T-helper 1 cell treated with Interleukin-12 subunit alpha and Interleukin-12 subunit beta and Interleukin-4 antibody, amounts not matched to agents 30 μg/mL and 1 μg/mL, for 36 hours (primary cell): Measurements from ENCODE around the gene DGCR8.

Source experiments
- H3K27ac Mint-ChIP-seq: one replicate; pipeline ENCODE4 v1.8.0; 2021; ENCODE audit warnings: mild to moderate bottlenecking, mixed read lengths
- H3K27me3 Mint-ChIP-seq: one replicate; pipeline ENCODE4 v1.8.0; 2021; ENCODE audit warnings: low read depth, mixed read lengths
- H3K36me3 Mint-ChIP-seq: one replicate; pipeline ENCODE4 v1.8.0; 2021; ENCODE audit warnings: low read depth, mixed read lengths
- H3K4me1 Mint-ChIP-seq: one replicate; pipeline ENCODE4 v1.8.0; 2021; ENCODE audit warnings: low read depth, mixed read lengths
- H3K4me3 Mint-ChIP-seq: one replicate; pipeline ENCODE4 v1.8.0; 2021; ENCODE audit warnings: mild to moderate bottlenecking, moderate library complexity, mixed read lengths
- H3K9me3 Mint-ChIP-seq: one replicate; pipeline ENCODE4 v1.8.0; 2021; ENCODE audit warnings: mixed read lengths

Gene DGCR8

DNA sequence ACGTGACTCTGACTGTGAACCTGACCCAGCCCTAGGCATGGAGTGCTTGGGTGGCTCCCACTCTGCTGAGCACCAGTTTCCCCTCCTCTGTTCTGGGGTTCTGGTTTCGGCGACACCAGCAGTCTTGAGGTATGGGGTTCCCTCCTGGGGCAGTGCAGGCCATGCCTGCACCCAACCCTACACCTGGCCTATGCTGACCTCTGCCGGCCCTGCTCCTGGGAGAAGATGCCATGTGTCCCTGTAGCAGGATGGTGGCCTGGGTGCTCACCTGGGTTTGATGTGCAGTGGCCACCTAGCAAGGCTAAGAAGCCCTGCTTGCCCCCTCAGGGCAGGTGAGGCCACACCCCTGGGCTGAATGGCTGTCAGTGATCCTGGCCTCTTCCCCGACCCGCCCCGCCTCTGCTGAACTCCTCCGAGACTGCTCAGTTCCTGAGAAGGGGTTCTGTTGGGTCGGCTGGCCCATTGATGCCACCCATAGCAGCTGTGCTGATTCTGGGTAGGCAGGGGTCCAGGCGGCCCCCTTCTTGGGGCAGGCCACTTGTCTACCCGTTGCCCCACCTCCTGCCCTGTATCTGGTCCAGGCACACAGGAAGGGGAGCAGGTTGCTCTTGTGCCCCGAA lies 54.0 kb downstream of the DGCR8 start:
- no peak overlapping the region for H3K27ac Mint-ChIP-seq
- peaks cover 10% of the 10 kb centered on the region for H3K4me1 Mint-ChIP-seq
- peak overlapping the region; percentile 58 for H3K4me3 Mint-ChIP-seq
- no peaks in the 10 kb centered on the region for H3K36me3 Mint-ChIP-seq
- H3K27me3 Mint-ChIP-seq: no peaks in the 10 kb centered on the region
- no peaks in the 10 kb centered on the region for H3K9me3 Mint-ChIP-seq

DNA sequence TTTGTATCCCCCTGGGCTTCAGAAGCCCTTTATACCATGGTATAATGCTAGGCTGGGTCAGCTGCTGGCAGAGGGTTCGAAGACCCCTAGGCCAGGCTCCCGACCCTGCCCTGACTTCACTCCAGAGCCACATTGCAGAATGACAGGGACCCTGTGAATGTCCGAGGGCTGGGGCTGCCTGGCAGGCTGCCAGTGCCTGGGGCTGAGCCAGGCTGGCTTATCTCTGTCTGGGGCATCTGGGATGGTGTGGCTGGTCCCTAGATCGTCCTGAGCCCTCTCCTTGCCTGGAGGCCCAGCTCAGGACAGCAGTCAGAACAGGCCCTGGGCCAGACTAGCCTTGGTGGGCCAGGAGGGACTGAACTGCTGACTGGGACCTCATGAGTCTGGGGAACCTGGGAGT lies 55.2 kb downstream of the DGCR8 start:
- Mint-ChIP-seq H3K9me3 (no peaks in the 10 kb centered on the region), H3K4me1 (peaks cover 7% of the 10 kb centered on the region), H3K4me3 (no peak overlapping the region), H3K27ac (no peak overlapping the region), H3K36me3 (no peaks in the 10 kb centered on the region), H3K27me3 (no peaks in the 10 kb centered on the region)

DNA sequence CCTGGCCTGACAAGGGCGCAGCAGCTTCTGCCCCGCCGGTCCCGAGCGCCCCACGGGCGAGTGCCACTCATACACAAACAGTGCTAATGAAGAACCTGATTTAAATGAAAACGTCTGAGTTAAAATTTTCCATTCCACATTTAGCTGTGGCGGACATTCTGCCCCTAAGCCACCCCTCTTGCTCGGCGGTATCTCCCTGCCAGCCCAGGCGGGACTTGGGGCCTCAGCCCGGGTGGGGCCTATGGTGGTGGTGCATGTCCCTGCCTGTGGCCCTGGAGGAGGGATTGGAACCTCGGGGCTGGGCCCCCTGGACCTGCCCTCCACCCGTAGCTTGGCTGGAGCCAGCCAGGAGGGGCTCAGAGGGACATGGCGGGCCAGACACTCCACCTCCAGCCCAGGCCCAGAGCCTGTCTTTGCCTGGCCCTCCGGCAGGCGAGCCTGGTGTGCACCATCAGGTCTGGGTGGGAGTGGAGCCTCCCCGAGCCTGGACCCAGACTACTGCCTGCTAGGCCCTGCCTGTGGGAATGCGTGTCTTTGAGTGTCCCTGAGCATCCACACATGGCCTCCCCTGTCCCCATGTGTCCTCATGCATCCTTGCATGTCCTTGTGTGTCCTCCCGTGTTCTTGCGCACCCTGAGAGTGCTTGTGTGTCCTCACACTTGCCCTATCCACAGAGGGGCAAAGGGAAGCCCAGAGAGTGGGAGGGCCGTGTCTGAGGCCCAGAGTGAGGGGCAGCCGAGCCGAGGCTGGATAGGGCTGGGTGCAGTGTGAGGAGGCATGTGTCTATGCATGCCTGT lies 56.0 kb downstream of the DGCR8 start:
- H3K27me3 Mint-ChIP-seq: no peaks in the 10 kb centered on the region
- no peak overlapping the region for H3K4me3 Mint-ChIP-seq
- H3K4me1 Mint-ChIP-seq: peaks cover 7% of the 10 kb centered on the region
- H3K27ac Mint-ChIP-seq: no peak overlapping the region
- no peaks in the 10 kb centered on the region for H3K36me3 Mint-ChIP-seq
- H3K9me3 Mint-ChIP-seq: no peaks in the 10 kb centered on the region

DNA sequence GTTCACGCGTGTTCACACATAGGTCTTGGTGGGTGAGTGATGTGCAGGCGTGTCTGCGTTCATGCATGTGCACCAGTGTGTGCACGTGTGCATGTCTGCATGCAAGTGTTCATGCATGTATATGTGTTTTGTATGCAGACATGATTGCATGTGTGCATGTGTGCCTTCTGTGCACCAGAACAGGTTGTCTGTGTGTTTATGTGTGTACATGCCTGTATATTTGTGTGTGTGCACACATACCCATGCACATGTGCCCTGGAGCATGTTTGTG lies 56.5 kb downstream of the DGCR8 start:
- Mint-ChIP-seq H3K27me3 (no peaks in the 10 kb centered on the region), H3K36me3 (no peaks in the 10 kb centered on the region), H3K4me3 (no peak overlapping the region), H3K27ac (no peak overlapping the region), H3K9me3 (no peaks in the 10 kb centered on the region), H3K4me1 (peaks cover 7% of the 10 kb centered on the region)

DNA sequence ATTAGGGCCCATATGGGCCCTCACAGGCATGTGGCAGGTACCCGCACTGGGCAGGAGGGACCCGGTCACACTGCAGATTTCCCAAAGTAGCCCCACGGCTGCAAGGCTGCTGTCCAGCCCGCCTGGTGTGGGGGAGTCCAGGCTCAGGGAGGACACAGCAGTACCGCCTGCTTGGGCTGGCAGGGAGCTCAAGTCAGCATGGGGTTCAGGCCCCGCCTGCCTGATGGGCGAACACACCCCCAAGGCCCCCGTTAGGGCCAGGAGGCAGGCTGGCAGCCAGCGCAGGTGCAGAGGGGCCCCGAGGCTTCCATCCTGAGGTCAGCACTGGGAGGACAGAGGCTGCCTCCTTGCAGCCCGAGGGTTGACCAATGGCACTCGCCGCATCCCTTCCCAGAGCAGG lies 57.1 kb downstream of the DGCR8 start:
- Mint-ChIP-seq H3K27me3 (no peaks in the 10 kb centered on the region), H3K4me1 (peaks cover 7% of the 10 kb centered on the region), H3K9me3 (no peaks in the 10 kb centered on the region), H3K27ac (no peak overlapping the region), H3K4me3 (no peak overlapping the region), H3K36me3 (no peaks in the 10 kb centered on the region)

DNA sequence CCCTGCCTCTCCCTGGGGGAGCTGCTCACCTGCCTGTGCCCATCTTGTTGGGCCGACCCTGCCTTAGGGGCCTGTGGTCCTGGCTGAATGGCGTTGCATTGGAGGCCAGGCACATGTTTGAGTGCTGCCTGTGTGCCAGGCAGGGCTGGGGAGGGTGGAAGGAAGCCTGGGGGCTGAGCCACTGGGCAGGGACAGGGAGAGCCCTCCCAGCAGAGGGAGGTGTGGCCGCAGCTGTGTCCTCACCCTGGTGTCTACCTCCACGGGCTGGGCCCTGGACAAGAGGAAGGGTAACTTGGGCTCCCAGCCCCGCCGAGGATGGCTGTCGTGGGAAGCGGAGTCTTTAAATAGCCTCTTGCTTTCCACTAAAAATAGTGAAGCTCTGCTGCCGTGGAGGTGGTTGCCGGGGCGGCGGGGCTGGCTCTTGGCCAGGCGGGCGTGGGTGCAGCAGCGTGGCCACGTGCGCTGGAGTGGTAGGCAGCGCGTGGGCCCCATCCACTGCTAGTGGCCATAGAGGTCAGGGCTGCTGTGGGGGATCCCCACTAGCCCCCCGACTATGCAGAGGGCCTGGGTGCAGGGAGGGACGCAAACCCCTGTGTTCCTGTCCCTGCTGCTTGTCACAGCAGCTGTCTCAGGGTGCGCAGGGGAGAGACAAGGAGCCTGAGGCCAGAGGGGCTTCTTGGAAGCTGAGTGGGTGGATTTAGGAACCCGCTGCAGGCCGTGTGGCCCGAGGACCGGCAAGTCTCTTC lies 57.8 kb downstream of the DGCR8 start:
- peaks cover 6% of the 10 kb centered on the region for H3K4me1 Mint-ChIP-seq
- no peaks in the 10 kb centered on the region for H3K36me3 Mint-ChIP-seq
- no peaks in the 10 kb centered on the region for H3K9me3 Mint-ChIP-seq
- H3K27ac Mint-ChIP-seq: no peak overlapping the region
- H3K4me3 Mint-ChIP-seq: no peak overlapping the region
- no peaks in the 10 kb centered on the region for H3K27me3 Mint-ChIP-seq

DNA sequence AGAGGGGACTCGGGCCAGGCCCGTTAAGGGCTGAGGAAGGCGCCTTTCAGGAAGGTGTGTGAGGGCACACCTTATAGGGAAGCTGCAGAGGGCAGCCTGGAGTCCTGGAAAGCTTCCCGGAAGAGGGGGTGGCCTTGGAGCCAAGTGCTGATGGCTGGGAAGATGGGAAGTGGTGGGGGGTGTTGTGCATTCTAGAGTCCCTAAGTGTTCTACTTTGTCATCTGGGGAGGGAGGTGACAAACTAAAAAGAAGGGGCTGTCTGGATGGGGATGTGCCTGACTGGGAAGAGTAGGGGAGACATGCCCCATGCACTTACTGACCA lies 58.3 kb downstream of the DGCR8 start:
- Mint-ChIP-seq H3K9me3 (no peaks in the 10 kb centered on the region), H3K4me3 (no peak overlapping the region), H3K36me3 (no peaks in the 10 kb centered on the region), H3K27ac (no peak overlapping the region), H3K4me1 (peaks cover 3% of the 10 kb centered on the region), H3K27me3 (no peaks in the 10 kb centered on the region)

DNA sequence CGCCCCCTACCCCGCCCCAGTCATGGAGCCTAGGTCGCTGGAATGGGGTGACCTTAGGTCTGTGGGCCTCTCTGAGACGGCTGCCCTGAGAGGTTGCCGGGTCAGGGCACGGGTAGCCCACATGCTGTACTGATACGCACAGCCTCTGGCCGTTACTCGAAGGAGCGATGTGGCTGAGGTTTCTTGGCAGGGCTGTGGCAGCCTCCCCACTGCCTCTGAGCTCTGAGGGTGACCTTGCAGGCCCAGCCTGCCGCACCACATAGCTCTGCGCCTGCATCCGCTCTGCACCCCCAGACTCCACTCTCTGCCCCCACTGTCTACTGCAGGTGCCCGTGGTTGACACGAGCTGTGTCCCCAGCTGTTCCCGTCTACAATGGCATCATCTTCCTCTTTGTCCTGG lies 58.8 kb downstream of the DGCR8 start:
- no peaks in the 10 kb centered on the region for H3K36me3 Mint-ChIP-seq
- no peaks in the 10 kb centered on the region for H3K4me1 Mint-ChIP-seq
- no peaks in the 10 kb centered on the region for H3K9me3 Mint-ChIP-seq
- H3K4me3 Mint-ChIP-seq: no peak overlapping the region
- H3K27me3 Mint-ChIP-seq: no peaks in the 10 kb centered on the region
- no peak overlapping the region for H3K27ac Mint-ChIP-seq

DNA sequence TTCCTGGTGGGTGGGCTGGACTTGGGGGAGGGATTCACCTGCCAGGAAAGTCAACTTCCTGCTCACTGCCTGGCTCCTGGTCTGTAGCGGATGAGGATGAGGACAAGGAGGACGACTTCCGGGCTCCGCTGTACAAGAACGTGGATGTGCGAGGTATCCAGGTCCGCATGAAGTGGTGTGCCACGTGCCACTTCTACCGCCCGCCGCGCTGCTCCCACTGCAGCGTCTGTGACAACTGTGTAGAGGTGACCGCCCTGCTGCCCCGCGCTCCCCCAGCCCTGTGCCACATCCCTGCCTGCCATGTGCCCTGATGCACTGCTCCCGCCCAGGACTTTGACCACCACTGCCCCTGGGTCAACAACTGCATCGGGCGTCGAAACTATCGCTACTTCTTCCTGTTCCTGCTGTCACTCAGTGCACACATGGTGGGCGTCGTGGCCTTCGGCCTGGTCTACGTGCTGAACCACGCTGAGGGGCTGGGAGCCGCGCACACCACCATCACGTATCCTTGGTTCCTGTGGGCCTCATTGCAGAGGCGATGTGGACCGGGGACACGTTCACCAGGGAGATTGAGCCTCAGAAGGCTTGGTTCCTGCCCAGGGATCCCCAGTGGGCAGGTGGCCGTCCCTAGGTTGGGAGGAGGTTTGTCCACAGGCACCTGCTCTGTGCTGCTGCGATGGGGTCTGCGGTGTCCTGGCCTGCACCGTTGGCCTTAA lies 59.5 kb downstream of the DGCR8 start:
- Mint-ChIP-seq H3K27me3 (no peaks in the 10 kb centered on the region), H3K36me3 (no peaks in the 10 kb centered on the region), H3K9me3 (no peaks in the 10 kb centered on the region), H3K4me3 (no peak overlapping the region), H3K27ac (no peak overlapping the region), H3K4me1 (no peaks in the 10 kb centered on the region)

DNA sequence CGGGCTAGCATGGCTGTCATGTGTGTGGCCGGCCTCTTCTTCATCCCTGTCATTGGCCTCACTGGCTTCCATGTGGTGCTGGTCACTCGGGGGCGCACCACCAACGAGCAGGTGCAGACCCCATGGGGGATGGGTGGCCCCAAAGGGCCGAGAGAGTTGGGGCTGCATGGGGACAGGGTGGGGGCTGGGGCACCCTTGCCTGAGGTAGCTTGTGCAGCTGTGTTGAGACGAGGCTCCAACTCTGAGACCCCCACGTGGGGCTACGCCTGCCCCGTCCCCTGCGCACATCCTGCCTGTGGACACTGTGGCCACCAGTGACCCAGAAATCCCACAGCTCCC lies 60.0 kb downstream of the DGCR8 start:
- Mint-ChIP-seq H3K27me3 (no peaks in the 10 kb centered on the region), H3K36me3 (no peaks in the 10 kb centered on the region), H3K4me3 (no peak overlapping the region), H3K27ac (no peak overlapping the region), H3K9me3 (no peaks in the 10 kb centered on the region), H3K4me1 (no peaks in the 10 kb centered on the region)

DNA sequence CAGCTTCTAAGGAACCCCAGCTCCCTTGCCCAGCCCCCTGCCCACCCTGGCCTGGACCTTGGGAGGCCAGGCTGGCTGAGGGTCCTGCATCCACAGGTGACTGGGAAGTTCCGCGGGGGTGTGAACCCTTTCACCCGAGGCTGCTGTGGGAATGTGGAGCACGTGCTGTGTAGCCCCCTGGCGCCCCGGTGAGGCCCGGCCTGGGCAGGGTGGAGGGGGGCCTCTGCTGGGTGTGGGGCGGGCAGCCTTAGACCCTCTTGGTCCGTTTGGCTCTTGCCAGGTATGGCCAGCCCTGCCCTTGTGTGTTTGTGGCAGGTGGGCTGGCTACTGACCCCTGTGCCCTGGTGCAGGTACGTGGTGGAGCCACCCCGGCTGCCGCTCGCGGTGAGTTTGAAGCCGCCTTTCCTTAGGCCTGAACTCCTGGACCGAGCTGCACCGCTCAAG lies 60.5 kb downstream of the DGCR8 start:
- Mint-ChIP-seq H3K9me3 (no peaks in the 10 kb centered on the region), H3K36me3 (no peaks in the 10 kb centered on the region), H3K4me3 (no peak overlapping the region), H3K27ac (no peak overlapping the region), H3K4me1 (no peaks in the 10 kb centered on the region), H3K27me3 (no peaks in the 10 kb centered on the region)

DNA sequence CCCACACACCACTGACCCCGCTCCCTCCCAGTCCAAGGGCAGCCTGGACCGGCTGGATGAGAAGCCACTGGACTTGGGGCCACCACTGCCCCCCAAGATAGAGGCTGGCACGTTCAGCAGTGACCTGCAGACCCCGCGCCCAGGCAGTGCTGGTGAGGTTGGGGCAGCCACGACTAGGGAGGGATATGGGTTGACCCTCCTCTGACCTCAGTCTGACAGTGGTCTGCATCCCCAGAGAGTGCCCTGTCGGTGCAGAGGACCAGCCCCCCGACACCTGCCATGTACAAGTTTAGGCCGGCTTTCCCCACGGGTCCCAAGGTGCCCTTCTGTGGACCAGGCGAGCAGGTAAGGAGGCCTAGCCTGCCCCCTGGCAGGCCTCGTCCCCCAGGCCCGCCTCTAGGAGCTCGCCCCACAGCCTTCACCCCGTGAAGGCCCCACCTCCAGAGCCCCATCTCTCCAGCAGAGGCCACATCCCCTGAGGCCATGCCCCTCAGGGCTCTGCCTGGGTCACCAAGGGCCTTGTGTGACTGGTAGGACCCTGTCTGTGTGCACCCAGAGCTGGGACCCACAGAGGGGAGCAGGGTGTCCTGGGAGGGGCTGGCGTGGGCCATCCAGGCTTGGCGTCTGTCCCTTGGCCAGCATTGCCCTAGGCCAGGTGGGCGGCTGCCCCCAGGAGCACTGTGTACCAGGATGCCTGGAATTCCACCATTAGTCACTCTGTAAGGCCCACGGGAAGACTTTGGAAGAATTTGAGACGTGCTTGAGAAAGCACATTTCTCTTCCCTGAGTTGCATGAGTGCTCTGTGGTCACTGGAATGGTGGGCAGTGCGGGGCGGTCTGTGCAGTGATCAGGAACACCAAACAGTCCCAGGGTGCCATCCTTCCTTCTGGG lies 61.4 kb downstream of the DGCR8 start:
- H3K9me3 Mint-ChIP-seq: no peaks in the 10 kb centered on the region
- no peak overlapping the region for H3K4me3 Mint-ChIP-seq
- H3K27ac Mint-ChIP-seq: no peak overlapping the region
- no peaks in the 10 kb centered on the region for H3K36me3 Mint-ChIP-seq
- H3K4me1 Mint-ChIP-seq: no peaks in the 10 kb centered on the region
- H3K27me3 Mint-ChIP-seq: no peaks in the 10 kb centered on the region

DNA sequence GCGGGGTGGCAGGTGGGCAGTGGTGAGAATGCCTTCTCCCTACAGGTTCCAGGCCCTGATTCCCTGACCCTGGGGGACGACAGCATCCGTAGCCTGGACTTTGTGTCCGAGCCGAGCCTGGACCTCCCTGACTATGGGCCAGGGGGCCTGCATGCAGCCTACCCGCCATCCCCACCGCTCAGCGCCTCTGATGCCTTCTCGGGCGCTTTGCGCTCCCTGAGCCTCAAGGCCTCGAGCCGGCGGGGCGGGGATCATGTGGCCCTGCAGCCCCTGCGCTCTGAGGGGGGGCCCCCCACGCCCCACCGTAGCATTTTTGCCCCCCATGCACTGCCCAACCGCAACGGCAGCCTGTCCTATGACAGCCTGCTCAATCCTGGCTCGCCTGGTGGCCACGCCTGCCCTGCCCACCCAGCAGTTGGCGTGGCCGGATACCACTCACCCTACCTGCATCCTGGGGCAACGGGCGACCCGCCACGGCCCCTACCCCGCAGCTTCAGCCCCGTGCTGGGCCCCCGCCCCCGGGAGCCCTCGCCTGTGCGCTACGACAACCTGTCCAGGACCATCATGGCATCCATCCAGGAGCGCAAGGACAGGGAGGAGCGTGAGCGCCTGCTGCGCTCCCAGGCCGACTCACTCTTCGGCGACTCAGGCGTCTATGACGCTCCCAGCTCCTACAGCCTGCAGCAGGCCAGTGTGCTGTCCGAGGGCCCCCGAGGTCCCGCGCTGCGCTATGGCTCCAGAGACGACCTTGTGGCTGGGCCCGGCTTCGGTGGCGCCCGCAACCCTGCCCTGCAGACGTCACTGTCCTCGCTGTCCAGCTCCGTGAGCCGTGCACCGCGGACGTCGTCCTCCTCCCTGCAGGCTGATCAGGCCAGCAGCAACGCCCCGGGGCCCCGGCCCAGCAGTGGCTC lies 62.9 kb downstream of the DGCR8 start:
- Mint-ChIP-seq H3K27me3 (no peaks in the 10 kb centered on the region), H3K9me3 (no peaks in the 10 kb centered on the region), H3K27ac (no peak overlapping the region), H3K36me3 (no peaks in the 10 kb centered on the region), H3K4me1 (no peaks in the 10 kb centered on the region), H3K4me3 (no peak overlapping the region)
